ENCODE measurements around the gene LILRA5. TPM values are rescaled to one million over a fixed set of nuclear protein-coding genes. Genes with fewer than 3 reads are reported as not detected.
"Not testable (repeated sequence)": the region's sequence is repeated elsewhere in the genome, so short reads cannot be mapped to it uniquely, and the experiment has no call there.

LILRA5 gene
- total RNA-seq, 1 donor, result 3.8 TPM

DNA sequence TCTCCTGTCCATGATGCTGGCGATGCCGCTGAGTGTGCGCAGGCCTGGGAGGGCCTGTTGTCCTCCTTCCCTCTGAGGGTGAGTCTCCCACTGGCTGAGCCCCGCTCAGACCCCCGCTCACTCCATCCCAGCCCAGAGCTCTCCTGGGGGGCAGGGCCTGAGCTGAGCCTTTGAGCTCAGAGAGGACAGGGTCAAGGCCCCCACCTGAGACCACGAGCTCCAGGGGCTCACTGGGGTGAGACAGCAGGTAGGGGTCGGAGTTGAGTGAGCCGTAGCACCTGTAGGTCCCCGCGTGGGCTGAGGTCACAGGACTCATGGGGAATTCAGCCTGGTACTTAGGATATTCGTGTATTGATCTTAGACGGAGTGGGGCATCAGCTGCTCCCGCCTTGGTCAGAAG is 34.9 kb downstream of the LILRA5 start:
- DNase-seq (ENCODE audit: low read depth in 2 of 3, low spot score in 2 of 3), result not testable (repeated sequence)

DNA sequence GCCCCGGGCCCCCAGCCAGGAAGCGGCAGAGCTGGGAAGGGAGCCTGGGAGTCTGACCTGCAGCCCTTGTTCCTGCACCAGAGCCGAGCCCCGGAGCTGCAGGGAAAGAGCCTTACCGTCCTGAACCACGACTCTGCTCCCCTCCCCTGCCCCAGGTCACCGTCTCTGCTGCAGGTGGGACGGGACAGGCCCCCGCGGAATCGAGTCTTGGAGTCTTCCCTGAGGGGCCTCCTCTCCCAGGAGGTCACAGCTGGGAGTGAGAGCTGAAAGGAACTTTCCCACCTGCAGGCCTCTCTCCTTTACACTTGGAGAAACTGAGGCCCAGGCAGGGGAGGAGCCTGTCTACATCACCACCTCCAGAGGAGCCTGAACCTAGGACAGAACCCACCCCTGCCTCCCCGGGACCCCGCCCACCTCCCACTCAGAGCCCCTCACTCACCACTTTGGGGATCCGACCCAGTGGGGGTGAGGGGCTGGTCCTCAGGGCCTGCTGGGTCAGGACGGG is 35.8 kb downstream of the LILRA5 start:
- not testable (repeated sequence) for DNase-seq (ENCODE audit: low read depth in 2 of 3, low spot score in 2 of 3)

DNA sequence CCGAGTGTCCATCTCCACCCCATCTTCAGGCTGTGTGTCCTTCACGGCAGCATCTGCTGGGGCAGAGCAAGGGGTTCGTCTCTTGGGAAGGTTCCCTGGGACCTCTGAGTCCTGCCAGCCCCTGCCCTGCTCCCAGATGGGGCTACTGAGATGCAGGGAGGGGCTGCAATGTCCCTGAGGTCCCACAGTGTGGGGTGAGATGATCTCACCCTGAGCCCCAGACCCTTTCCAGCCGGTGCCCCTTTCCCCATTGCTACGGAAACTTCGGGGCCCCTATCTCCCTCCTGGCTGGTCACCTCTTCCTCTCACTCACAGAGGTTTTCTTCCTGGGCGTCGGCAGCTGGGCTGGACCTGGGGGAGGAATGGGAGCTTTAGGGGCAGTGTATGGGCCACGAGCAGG is 37.0 kb downstream of the LILRA5 start:
- no peak for DNase-seq (ENCODE audit: low read depth in 2 of 3, low spot score in 2 of 3)

GRCh38 chr19:54274516-54274915 is 38.5 kb downstream of the LILRA5 start:
- DNase-seq (ENCODE audit: low read depth in 2 of 3, low spot score in 2 of 3), result not testable (repeated sequence)

DNA sequence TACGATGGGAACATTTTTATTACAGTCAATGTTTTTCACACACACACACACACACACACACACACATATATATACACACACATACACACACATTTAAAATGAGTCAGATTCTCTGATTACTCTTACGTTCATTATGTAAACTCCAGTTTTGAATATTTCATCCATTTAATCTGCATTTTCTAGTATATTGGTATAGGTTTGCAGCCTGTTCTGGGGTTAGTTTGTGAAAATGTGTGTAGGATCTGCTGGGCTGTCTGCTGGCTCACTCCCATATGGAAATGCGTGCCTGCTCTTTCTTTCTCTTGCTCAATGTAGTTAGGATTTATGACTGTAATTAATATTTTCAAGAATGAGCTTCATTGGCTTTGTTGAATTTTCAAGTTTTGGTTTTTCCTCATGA is 39.1 kb downstream of the LILRA5 start:
- no peak for DNase-seq (ENCODE audit: low read depth in 2 of 3, low spot score in 2 of 3)

DNA sequence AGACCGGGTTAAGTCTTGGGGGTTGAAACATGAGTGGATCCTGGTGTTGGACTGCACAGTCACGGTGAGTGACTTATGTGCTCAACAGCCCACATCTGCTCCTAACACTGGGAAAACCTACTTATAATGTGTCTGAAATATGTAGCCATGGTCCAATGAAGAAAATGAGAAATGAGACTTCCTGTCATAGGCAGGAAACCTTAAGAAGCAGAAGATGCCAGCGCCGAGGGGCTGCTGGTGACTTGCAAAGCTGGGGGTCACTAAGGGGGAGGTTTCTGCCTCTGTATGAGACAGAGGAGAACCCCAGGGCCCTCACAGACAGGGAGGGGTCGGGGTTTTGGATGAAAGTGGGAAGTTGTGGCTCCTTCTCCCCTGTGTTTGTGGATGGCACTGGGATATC is 40.8 kb downstream of the LILRA5 start:
- DNase-seq (ENCODE audit: low read depth in 2 of 3, low spot score in 2 of 3), result not testable (repeated sequence)

- not testable (repeated sequence) for DNase-seq (ENCODE audit: low read depth in 2 of 3, low spot score in 2 of 3)
Measured at GRCh38 chr19:54271587-54271986, 41.4 kb downstream of the LILRA5 start.

- no peak for DNase-seq (ENCODE audit: low read depth in 2 of 3, low spot score in 2 of 3)
Measured at GRCh38 chr19:54271106-54271505, 41.9 kb downstream of the LILRA5 start.

- no peak for DNase-seq (ENCODE audit: low read depth in 2 of 3, low spot score in 2 of 3)
Measured at GRCh38 chr19:54268936-54269335, 44.0 kb downstream of the LILRA5 start.

DNA sequence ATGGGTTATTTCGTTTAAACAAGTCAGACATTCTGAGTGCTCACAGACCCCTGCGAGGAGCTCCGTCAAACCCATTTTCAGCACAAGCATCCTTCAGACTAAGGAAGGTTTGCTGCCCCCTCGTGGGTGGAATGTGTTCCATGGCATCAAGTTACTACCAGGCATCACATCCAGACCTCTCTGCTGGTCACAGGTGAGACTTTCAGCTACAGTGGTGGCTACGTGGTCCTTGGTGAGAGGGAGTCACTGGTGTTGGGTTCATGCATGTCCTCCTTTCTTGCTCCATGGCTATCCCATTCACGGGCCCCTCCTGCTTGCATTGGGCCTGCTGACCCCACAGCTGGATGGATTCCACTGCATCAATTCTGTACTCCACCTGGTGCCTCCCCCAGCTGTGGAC is 46.8 kb downstream of the LILRA5 start:
- peak in 2 of 3 donors; percentile 75 to 88 for DNase-seq (ENCODE audit: low read depth in 2 of 3, low spot score in 2 of 3)

- no peak for DNase-seq (ENCODE audit: low read depth in 2 of 3, low spot score in 2 of 3)
Measured at GRCh38 chr19:54262470-54262869, 50.5 kb downstream of the LILRA5 start.

DNA sequence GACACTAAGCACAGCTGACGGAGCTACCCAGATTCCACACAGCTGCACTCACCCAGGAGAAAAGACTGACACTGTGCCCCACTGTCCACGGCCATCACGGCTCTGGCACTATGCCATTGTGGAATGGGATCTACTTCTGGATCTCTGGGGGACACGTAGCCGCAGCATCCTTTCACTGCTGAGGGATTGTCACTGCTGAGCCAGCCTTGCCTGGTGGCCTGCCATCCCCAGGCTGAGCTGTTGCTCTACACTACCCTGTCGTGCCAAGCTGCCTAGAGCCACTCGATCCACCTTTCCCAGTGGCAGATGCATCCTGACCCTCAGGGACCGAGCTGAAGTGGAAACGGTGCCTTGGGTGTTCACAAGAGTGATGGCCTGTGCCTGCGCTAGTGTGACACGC is 50.9 kb downstream of the LILRA5 start:
- no peak for DNase-seq (ENCODE audit: low read depth in 2 of 3, low spot score in 2 of 3)

GRCh38 chr19:54257116-54257480 is 55.9 kb downstream of the LILRA5 start, which contains the start of gene LILRB5:
Gene LILRB5 (minus strand): TSS chr19:54257273. CDS start chr19:54257193, 80 bp downstream.
- DNase-seq (ENCODE audit: low read depth in 2 of 3, low spot score in 2 of 3), result no peak

Small RNAs within 50 kb of the gene (small RNA-seq; reads per million reads assigned to genes)
- gene AC245884.12 (not detected), gene MIR4752 (not detected), gene RNU6-1307P (not detected)

Other genes with a start within 250 kb of the LILRA5 start
- 2.2 TPM for gene VSTM1, start 249.3 kb downstream of the LILRA5 start, total RNA-seq
- not detected for gene TARM1, start 231.8 kb downstream of the LILRA5 start, total RNA-seq
- gene OSCAR, start 212.4 kb downstream of the LILRA5 start, total RNA-seq, result 0.54 TPM
- 18.9 TPM for gene NDUFA3, start 210.3 kb downstream of the LILRA5 start, total RNA-seq
- 14.3 TPM for gene TFPT, start 197.5 kb downstream of the LILRA5 start, total RNA-seq
- gene PRPF31, start 197.4 kb downstream of the LILRA5 start, total RNA-seq, result 77.0 TPM
- 20.2 TPM for gene CNOT3, start 175.4 kb downstream of the LILRA5 start, total RNA-seq
- gene LENG1, start 153.4 kb downstream of the LILRA5 start, total RNA-seq, result 4.8 TPM
- gene TMC4, start 140.0 kb downstream of the LILRA5 start, total RNA-seq, result under 0.01 TPM
- gene MBOAT7, start 123.6 kb downstream of the LILRA5 start, total RNA-seq, result 270 TPM
- gene TSEN34, start 121.9 kb downstream of the LILRA5 start, total RNA-seq, result 80.0 TPM
- gene RPS9, start 112.3 kb downstream of the LILRA5 start, total RNA-seq, result 4,994 TPM
- gene LILRB3, start 90.2 kb downstream of the LILRA5 start, total RNA-seq, result 1.1 TPM
- gene LILRA6, start 70.4 kb downstream of the LILRA5 start, total RNA-seq, result 0.27 TPM
- gene LILRB5, start 55.9 kb downstream of the LILRA5 start, total RNA-seq, result under 0.01 TPM
- gene LILRB2, start 32.1 kb downstream of the LILRA5 start, total RNA-seq, result 3.8 TPM
- gene LILRA4, start 26.0 kb upstream of the LILRA5 start, total RNA-seq, result 0.27 TPM
- 166 TPM for gene LAIR1, start 51.8 kb upstream of the LILRA5 start, total RNA-seq
- gene TTYH1, start 102.3 kb upstream of the LILRA5 start, total RNA-seq, result 0.81 TPM
- gene LENG8, start 136.0 kb upstream of the LILRA5 start, total RNA-seq, result 170 TPM
- 10.8 TPM for gene LENG9, start 150.6 kb upstream of the LILRA5 start, total RNA-seq
- gene CDC42EP5, start 160.1 kb upstream of the LILRA5 start, total RNA-seq, result 0.54 TPM
- not detected for gene LAIR2, start 189.7 kb upstream of the LILRA5 start, total RNA-seq

Data from hematopoietic multipotent progenitor cell (in vitro differentiated cells).